ENCODE results near the gene DYRK1A.

DYRK1A gene

GRCh38 chr21:37419228-37419906 is 52.8 kb downstream of the DYRK1A start:
- no peak for DNase-seq

- no peak for DNase-seq
Observed at GRCh38 chr21:37421306-37421705, 54.7 kb downstream of the DYRK1A start.

GRCh38 chr21:37422382-37422781 is 55.8 kb downstream of the DYRK1A start:
- no peak for DNase-seq

- no peak for DNase-seq
Observed at GRCh38 chr21:37423103-37423502, 56.5 kb downstream of the DYRK1A start.

- DNase-seq = no peak
Observed at GRCh38 chr21:37424396-37424795, 57.8 kb downstream of the DYRK1A start.

GRCh38 chr21:37425001-37425400 is 58.4 kb downstream of the DYRK1A start:
- no peak for DNase-seq

GRCh38 chr21:37425684-37426083 is 59.1 kb downstream of the DYRK1A start:
- DNase-seq = no peak

- DNase-seq = no peak
Observed at GRCh38 chr21:37427221-37427620, 60.6 kb downstream of the DYRK1A start.

- no peak for DNase-seq
Observed at GRCh38 chr21:37429356-37429755, 62.8 kb downstream of the DYRK1A start.

- no peak for DNase-seq
Observed at GRCh38 chr21:37430184-37430821, 63.7 kb downstream of the DYRK1A start.

GRCh38 chr21:37431243-37431642 is 64.7 kb downstream of the DYRK1A start:
- no peak for DNase-seq

- DNase-seq = no peak
Observed at GRCh38 chr21:37432710-37433455, 66.3 kb downstream of the DYRK1A start.

GRCh38 chr21:37433456-37433840 is 66.9 kb downstream of the DYRK1A start:
- DNase-seq = no peak

- DNase-seq = peak; percentile 40
Observed at GRCh38 chr21:37435120-37435519, 68.5 kb downstream of the DYRK1A start.

- no peak for DNase-seq
Observed at GRCh38 chr21:37435711-37436110, 69.1 kb downstream of the DYRK1A start.

- DNase-seq = no peak
Observed at GRCh38 chr21:37436174-37436573, 69.6 kb downstream of the DYRK1A start.

- no peak for DNase-seq
Observed at GRCh38 chr21:37437376-37438080, 71.0 kb downstream of the DYRK1A start.

GRCh38 chr21:37443683-37444082 is 77.1 kb downstream of the DYRK1A start:
- DNase-seq = no peak

GRCh38 chr21:37445228-37445627 is 78.7 kb downstream of the DYRK1A start:
- DNase-seq = no peak

GRCh38 chr21:37446552-37446951 is 80.0 kb downstream of the DYRK1A start:
- no peak for DNase-seq

- DNase-seq = no peak
Observed at GRCh38 chr21:37447288-37447936, 80.8 kb downstream of the DYRK1A start.

- no peak for DNase-seq
Observed at GRCh38 chr21:37449302-37449937, 82.8 kb downstream of the DYRK1A start.
